Stimulated activated CD4-positive, alpha-beta T cell treated with anti-CD3 and anti-CD28 coated beads, Interleukin-15, amount 100 ng/mL, for 48 hours (primary cell): ENCODE data around the gene PRAMEF18.
"Not testable (repeated sequence)": the region's sequence is repeated elsewhere in the genome, so short reads cannot be mapped to it uniquely, and the experiment has no call there.

ENCODE experiments used
- DNase-seq, 2 donors: peaks; one replicate each; pipeline ENCODE4 v3.0.0-alpha.2; 2020; ENCODE audit warnings: low read depth in 2 of 2

Gene PRAMEF18, protein sequence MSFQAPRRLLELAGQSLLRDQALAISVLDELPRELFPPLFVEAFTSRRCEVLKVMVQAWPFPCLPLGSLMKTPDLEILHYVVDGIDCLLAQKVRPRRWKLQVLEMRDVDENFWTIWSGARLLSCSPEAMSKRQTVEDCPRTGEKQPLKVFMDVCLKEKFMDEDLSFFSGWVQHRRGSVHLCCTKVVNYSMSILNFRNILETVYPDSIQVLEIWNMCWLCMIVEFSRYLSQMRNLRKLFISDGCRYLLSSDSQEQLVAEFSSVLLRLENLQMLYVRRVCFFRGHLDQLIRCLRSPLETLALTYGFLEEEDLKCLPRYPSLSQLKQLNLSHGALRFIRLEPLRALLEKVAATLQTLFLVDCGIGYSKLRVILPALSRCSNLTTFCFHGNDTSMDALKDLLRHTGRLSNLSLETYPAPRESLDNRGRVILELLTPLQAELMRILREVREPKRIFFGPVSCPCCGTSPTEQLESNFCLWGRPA

DNA sequence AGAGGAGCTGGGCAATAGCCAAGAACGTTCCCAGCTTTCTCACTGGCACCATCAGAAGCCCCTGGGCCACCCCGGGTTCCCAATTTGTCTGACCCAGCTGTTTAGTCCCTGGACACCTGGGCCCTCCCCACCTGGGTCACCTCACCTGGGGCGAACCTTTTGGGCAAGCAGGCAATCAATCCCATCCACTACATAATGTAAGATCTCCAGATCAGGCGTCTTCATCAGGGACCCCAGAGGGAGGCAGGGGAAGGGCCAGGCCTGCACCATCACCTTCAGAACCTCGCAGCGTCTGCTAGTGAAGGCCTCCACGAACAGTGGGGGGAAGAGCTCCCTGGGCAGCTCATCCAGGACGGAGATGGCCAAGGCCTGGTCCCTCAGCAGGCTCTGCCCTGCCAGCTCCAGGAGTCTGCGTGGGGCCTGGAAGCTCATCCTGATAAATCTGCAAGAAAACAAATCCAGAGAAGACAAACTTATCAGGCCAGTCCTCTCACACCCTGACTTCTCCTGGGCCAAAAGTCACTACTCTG is at the start of gene PRAMEF18:
TSS of gene PRAMEF18 (minus strand) at position 480 of the 530 bp plus-strand sequence. CDS start at position 432, 48 bp downstream.
- DNase-seq: not testable (repeated sequence)

DNA sequence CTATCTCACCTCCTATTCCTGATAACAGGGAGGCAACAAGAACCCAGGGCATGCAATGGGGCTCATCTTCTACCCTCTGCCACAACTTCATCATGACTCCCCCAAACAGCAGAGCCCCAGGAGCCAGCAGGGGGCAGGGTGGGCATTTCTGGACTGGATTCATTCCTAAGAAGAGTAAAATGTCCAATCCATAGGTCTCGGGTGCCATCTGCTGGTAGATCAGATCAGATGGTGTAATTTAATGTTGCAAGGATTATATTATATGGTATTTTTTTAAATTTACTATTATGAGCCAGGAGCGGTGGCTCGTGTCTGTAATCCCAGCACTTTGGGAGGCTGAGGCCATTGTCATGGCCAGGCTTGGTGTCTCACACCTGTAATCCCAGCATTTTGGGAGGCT is 39.2 kb upstream of the PRAMEF18 start:
- not testable (repeated sequence) for DNase-seq

DNA sequence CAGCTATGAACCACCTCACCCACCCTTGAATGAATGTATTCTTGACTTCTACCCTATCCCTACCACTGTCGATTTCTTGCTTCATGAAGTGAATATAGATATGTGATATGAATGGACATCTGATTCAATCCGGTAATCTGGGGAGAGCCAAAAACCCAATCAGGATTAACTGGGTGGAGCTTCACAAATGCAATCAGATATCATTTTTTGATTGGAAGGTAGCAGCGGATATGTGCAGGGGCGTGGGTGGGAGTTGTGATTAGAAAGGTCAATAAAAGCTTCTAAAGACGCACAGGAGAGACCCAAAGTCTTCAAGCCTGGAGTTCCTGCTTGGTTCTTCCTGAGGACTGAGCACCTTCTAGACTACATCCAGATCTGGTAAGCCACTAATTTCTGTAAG is 27.9 kb upstream of the PRAMEF18 start, which contains the start of gene PRAMEF5:
TSS of gene PRAMEF5 (plus strand) at position 301 of the 400 bp plus-strand sequence. CDS start 5,071 bp downstream, outside the sequence.
- DNase-seq: not testable (repeated sequence)

DNA sequence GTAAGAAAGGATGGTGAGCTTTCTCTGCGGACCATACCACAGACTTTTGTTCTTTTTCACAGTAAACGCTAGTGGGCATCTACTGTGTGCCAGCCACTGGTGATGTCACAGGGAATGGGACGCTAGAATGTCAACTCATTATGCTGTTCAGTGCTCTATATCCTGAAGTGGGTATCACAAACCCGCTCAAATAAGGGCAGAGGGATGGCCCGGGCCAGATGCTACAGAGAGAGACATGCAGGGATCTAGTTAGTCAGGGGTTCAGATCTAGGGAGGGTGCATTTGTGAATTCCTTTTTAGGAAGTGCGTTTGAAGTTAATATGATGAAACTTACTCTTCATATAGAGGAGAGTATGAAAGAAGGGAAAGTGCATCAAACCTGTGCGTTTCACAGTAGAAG is 21.2 kb upstream of the PRAMEF18 start:
- DNase-seq: not testable (repeated sequence)

DNA sequence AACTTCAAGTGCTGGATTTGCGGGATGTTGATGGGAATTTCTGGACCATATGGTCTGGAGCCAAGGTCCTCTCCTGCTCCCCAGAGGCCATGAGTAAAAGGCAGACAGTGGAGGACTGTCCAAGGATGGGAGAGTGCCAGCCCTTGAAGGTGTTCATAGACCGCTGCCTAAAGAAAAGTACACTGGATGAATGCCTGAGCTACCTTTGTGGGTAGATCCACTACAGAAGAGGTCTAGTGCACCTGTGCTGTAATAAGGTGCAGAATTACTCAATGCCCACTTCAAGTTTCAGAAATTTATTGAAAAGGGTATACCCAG is 20.6 kb upstream of the PRAMEF18 start:
- not testable (repeated sequence) for DNase-seq

DNA sequence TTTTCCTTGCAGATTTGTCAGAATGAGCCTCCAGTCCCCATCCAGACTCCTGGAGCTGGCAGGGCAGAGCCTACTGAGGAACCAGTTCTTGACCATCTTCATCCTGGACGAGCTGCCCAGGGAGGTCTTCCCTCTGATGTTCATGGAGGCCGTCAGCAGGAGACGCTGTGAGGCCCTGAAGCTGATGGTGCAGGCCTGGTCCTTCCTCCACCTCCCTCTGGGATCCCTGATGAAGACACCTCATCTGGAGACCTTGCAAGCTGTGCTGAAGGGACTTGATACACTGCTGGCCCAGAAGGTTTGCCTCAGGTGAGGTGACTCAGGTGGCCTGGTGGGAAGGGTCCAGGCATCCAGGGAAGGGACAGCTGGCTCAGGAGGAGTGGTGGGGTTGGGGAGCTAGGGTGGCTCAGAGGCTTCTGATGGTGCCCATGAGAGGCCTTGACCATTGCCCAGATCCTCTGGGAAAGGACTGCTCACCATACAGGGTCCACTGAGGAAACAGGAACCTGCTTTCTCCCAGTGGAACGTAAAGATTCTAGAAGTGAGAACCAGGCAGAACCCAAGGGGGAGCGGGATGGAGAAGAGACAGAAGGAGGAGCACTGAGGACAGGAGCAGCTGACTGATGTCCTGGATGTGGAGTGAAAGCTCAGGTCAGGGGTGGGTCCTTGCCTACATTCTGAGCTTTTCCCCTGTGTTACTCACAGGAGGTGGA is 20.0 kb upstream of the PRAMEF18 start:
- not testable (repeated sequence) for DNase-seq

DNA sequence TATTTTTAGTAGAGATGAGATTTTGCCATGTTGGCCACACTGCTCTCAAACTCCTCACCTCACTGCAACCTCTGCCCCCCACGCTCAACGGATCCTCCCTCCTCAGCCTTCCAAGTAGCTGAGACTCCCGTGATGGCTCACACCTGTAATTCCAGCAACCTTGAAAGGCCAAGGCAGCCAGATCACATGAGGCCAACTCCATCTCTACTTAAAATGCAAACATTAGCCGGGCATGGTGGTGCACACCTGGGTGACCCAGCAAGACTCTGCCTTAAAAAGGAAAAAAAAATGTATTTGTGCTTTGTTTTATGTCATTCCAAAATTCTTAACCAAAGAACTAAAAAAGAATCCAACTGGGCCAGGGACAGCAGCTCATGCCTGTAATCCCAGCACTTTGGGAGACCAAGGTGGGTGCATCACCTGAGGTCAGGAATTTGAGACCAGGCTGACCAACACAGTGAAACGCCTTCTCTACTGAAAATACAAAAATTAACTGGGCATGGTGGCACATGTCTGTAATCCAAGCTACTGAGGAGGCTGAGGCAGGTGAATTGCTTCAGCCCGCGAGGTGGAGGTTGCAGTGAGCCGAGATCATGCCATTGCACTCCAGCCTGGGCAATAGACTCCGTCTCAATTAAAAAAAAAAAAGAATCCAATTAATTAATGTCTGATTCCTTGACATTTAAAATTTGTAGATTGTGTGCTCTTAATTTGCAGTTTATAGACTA is 17.7 kb upstream of the PRAMEF18 start:
- not testable (repeated sequence) for DNase-seq

DNA sequence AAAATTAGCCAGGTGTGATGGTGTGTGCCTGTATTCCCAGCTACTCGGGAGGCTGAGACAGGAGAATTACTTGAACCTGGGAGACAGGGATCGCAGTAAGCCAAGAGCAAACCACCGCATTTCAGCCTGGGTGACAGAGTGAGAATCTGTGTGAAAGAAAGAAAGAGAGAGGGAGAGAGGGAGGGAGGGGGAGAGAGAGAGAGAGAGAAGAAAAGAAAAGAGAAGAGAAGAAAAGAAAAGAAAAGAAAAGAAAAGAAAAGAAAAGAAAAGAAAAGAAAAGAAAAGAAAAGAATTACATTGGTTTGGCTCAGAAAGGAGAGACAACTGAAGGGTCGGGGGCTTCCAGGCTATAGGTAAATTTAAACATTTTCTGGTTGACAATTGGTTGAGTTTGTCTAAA is 13.7 kb upstream of the PRAMEF18 start:
- not testable (repeated sequence) for DNase-seq

DNA sequence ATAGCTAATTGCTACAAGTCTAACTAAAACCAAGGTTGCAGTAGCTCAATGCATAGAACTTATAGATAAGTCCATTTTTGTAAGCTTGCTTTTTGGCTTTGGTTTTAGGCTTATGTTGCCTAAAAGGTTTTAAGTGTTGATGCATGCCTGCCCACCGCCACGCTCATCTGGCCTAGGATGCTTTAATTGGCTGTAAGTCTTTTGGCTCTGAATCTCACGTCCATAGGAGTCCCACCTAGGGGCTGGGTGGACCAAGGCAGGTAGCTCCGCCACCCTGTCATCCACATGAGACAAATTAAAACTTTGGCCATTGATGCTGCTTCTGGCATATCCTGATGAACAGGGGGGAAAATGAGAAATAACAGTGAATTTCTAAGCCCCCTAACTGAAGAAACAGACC is 11.6 kb upstream of the PRAMEF18 start:
- not testable (repeated sequence) for DNase-seq

DNA sequence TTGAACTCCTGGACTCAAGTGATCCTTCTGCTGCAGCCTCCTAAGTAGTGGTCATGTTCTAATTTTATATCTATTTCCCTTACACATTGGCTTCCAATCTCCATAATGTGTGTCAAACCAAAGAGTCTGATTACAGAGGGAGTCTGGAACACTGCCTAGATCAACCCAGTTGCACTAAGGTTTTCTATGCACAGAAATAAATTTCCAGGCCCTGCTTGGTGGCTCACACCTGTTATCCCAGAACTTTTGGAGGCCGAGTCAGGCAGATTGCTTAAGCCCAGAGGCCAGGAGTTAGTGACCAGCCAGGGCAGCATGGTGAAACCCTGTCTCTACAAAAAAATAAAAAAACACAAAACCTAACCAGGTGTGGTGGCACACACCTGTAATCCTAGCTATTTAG is 8.1 kb upstream of the PRAMEF18 start:
- DNase-seq: not testable (repeated sequence)

DNA sequence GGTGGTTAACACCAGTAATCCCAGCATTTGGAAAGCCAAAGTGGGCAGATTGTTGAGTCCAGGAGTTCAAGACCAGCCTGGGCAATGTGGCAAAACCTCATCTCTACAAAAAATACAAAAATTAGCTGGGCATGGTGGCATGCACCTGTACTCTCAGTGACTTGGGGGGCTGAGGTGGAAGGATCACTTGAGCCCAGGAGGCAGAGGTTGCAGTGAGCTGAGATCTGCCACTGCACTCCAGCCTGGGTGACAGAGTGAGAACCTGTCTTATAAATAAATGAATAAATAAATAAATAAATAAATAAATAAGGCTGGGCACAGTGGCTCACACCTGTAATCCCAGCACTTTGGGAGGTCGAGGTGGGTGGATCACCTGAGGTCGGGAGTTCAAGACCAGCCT is 6.1 kb upstream of the PRAMEF18 start:
- DNase-seq: not testable (repeated sequence)

DNA sequence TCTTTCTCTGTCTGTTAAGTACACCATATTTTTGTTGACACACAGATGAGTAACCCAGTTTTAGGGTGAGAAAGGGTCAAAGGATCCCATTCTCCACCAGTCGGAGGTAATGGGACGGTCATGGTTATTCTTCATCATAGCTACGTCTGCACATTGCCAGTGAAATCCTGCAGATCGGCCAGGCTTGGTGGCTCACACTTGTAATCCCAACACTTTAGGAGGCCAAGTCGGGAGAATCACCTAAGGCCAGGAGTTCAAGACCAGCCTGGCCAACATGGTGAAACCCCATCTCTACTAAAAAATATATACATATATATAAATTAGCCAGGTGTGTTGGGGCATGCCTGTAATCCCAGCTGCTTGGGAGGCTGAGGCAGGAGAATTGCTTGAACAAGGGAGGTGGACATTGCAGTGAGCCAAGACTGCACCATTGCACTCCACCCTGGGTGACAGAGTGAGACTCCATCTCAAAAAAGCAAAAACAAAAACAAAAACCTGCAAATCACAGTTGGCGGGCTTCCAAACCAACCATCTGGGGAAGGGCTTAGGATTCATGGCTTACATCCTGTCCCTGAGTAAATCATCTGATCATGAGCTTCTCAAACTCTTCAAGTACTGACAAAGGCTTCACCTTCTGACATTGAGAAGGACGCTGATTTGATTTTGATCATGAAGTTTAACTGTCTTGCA is 5.3 kb upstream of the PRAMEF18 start:
- not testable (repeated sequence) for DNase-seq

DNA sequence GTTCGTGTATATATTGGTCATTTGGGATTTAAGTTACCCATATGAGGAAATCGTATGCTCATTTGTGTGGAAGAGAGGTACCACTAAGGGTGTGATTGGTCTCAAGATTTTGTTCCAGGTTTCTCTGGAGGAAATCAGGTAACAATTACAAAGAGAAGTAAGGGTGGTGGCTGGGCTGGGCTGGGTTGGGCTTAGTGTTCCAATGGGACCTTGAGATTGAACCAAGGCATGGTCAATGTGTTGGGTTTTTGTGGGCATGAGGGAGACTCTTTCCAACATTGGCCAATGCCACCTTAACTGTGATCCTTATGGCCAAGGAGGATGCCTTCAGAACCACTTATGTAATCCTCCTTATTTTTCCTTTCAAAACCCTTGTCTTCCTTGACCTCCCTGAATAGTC is 4.6 kb upstream of the PRAMEF18 start:
- DNase-seq: not testable (repeated sequence)

DNA sequence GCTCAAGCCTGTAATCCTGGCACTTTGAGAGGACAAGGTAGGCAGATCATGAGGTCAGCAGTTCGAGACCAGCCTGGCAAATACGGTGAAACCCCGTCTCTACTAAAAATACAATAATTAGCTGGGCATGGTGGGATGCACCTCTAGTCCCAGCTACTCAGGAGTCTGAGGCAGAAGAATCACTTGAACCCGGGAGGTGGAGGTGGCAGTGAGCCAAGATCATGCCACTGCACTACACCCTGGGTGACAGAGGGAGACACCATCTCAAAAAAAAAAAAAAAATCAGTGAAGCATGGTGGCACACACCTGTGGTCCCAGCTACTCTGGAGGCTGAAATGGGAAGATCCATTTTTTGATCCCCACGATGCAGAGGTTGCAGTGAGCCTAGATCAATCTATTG is 4.1 kb upstream of the PRAMEF18 start:
- DNase-seq: not testable (repeated sequence)

DNA sequence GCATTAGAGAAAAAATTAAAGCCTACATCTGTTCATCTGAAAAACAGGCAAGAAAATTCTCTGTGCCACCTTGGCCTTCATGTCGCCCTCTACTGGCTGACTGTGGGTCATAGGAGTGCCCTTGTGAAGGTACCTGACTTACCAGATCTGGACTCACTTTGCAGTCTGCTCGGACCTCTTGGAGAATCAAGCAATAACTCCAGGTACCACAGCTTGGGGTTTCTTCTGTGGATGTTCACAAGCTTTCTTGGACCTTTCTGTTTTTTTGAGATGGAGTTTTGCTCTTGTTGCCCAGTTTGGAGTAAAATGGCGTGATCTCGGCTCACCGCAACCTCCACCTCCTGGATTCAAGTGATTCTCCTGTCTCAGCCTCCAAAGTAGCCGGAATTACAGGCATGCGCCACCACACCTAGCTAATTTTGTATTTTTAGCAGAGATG is 2.4 kb upstream of the PRAMEF18 start:
- DNase-seq: peak; percentile 15 to 18

DNA sequence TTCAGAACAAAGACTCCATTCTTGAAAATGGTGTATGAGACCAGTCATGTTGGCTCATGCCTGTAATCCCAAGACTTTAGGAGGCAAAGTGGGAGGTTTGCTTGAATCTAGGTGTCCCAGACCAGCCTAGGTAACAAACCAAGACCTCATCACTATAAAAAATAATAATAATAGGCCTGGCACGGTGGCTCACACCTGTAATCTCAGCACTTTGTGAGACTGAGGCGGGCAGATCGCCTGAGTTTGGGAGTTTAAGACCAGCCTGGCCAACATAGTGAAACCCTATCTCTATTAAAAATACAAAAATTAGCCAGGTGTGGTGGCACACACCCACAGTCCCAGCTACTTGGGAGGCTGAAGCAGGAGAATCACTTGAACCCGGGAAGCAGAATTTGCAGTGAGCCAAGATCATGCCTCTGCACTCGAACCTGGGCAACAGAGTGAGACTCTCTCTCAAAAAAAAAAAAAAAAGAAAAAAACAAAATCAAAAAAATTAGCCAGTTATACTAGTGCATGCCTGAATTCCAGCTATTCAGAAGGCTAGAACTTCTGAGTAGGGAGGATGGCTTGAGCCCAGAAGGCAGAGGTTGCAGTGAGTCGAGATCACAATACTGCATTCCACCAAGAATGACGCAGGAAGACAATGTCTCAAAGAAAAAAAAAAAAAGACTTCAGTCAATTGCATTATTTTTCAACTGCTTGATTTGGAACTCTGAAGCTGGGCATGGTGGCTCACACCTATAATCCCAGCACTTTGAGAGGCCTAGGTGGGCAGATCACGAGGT is 1.5 kb upstream of the PRAMEF18 start:
- not testable (repeated sequence) for DNase-seq

DNA sequence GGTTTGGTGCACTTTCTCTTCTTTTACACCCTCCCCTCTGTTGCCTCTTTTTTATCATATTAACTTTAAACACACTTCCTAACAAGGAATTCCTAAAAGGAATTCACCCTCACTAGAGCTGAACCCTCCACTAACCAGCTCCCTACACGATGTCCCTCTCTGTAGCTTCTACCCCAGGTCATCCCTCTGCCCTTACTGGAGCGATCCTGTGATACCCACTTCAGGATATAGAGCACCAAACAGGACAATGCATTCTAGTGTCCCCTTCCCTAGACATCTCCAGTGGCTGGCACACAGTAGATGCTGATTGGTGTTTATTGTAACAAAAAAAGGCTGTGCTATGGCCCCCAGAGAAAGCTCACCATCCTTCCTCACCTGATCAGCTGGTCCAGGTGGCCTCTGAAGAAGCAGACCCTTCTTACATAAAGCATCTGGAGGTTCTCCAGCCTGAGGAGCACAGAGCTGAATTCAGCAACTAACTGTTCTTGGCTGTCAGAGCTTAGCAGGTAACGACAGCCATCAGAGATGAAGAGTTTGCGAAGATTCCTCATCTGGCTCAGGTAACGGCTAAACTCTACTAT is 1.4 kb downstream of the PRAMEF18 start:
- no peak for DNase-seq

DNA sequence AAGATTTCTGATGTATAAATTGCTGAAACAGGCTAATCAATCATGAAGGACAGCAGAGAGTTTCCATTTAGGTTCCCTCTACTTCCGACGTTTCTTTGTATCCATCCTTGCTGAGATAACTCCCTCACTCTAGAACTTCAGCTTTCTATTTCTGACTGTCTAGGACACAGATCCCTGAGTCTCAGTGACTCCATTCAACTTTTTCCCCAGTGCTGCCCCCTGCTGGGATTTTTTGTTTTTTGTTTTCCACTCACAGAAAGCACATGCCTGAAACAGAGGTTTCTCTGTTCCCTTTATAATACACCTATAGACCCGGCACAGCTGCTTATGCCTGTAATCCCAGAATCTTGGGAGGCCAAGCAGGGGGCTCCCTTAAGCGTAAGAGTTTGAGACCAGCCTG is 3.2 kb downstream of the PRAMEF18 start:
- not testable (repeated sequence) for DNase-seq

DNA sequence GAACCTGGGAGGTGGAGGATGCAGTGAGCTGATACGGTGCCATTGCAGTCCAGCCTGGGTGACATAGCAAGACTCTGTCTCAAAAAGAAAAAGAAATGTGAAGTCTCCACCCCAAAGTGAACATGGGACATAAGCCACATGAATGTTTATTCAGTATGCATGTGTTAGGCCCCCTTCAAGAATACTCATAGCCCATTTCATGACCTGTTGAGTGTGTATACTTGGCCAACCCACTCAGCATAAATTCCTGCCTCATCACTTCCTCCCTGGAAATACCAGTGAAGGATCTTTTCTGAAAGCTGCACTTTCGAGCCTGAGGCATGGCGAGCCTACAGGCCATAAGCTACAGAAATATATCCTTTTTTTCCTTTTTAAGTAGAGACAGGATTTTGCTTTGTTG is 6.8 kb downstream of the PRAMEF18 start:
- not testable (repeated sequence) for DNase-seq

DNA sequence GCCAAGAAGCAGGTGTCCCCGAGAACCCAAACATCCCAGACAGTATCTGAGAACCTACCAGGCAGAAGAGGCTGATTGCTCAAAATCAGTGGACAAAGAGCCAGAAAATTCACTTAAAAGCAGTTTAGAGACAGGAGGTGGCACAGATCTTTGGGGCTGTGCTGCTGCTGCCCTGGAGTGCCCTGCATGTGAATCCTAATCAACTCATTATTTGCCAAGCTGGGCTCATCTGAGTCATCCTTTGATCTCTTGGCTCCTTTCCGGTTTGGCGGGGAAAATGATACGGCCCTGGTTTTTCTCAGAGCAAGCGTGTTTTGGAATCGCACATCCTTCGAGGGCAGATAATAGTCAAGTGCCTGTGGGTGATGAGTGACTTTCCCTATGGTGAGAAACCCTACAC is 9.3 kb downstream of the PRAMEF18 start:
- not testable (repeated sequence) for DNase-seq
